Placental epithelial cell (primary cell): ENCODE measurements around the gene ZNF546. TPM values are rescaled to one million over a fixed set of nuclear protein-coding genes. Genes with fewer than 3 reads are reported as not detected.

Experiments used
- total RNA-seq: library from RNA; depleted of rRNA; stranded (reverse); fragments of >200 nt; gene quantifications from 2 replicates; pipeline ENCODE4 v1.2.3, GENCODE V29; 2012

The ZNF546 gene
- 0.54 and 3.1 TPM in 2 replicates for total RNA-seq

GRCh38 chr19:39996811-39997637, at the start of gene ZNF546:
Gene ZNF546, plus strand, starts transcription at chr19:39997060. Its CDS starts 1,267 bp downstream, at chr19:39998327.

GRCh38 chr19:39970675-39971379, 26.0 kb upstream of the ZNF546 start, which contains the start of gene PSMC4:
Gene PSMC4, plus strand, starts transcription at chr19:39971165. Its CDS starts 38 bp downstream, at chr19:39971203.

GRCh38 chr19:40055832-40056504, 59.1 kb downstream of the ZNF546 start, which contains the start of gene ZNF780B:
Gene ZNF780B, minus strand, starts transcription at chr19:40056231. Its CDS starts 5,899 bp downstream, at chr19:40050332.

Other genes with a start within 250 kb of the ZNF546 start
- gene LEUTX, start 218.2 kb upstream of the ZNF546 start, total RNA-seq: not detected in 2 replicates
- gene DYRK1B, start 162.9 kb upstream of the ZNF546 start, total RNA-seq: 38.8 and 41.6 TPM in 2 replicates
- 101 and 123 TPM in 2 replicates for gene FBL, start 150.7 kb upstream of the ZNF546 start, total RNA-seq
- 0.22 and 0.79 TPM in 2 replicates for gene FCGBP, start 62.4 kb upstream of the ZNF546 start, total RNA-seq
- 70.3 and 181 TPM in 2 replicates for gene PSMC4, start 25.9 kb upstream of the ZNF546 start, total RNA-seq
- 8.9 and 14.1 TPM in 2 replicates for gene ZNF780B, start 59.2 kb downstream of the ZNF546 start, total RNA-seq
- 17.7 and 23.4 TPM in 2 replicates for gene ZNF780A, start 93.9 kb downstream of the ZNF546 start, total RNA-seq
- gene MAP3K10, start 194.4 kb downstream of the ZNF546 start, total RNA-seq: 5.5 and 8.4 TPM in 2 replicates
- under 0.01 TPM in 1 of 2 replicates, not detected in the other for gene TTC9B, start 221.3 kb downstream of the ZNF546 start, total RNA-seq
- 0.39 TPM in 1 of 2 replicates, not detected in the other for gene CCNP, start 229.6 kb downstream of the ZNF546 start, total RNA-seq